WTC11 (cell line): ENCODE data around the gene OSBPL7. TPM values are rescaled to one million over a fixed set of nuclear protein-coding genes. Genes with fewer than 3 reads are reported as not detected.

Source experiments
- ATAC-seq: fragments of 200-7000 bp; cut with Tn5 transposase; 2 replicates; pipeline ENCODE4 v1.10.0; 2021; ENCODE audit warnings: mild to moderate bottlenecking, moderate library complexity
- CTCF ChIA-PET: fragments of 300-600 bp; sonication (Branson Sonifier 250); formaldehyde crosslinking; loops from one replicate; lab custom pipeline; 2021; ENCODE audit warnings: antibody characterized with exemption; lab: Charles Lee
- POLR2A ChIA-PET: fragments of 350-600 bp; sonication (Branson Sonifier 250); formaldehyde crosslinking; loops from one replicate; lab custom pipeline; 2021; ENCODE audit warnings: antibody characterized with exemption; lab: Charles Lee
- DNase-seq: peaks from one replicate; pipeline ENCODE4 v3.0.0; 2021; ENCODE audit warnings: low spot score
- H3K27ac Mint-ChIP-seq: 2 replicates; pipeline ENCODE4 v1.8.0; 2021; ENCODE audit warnings: mixed read lengths
- H3K27me3 Mint-ChIP-seq: 2 replicates; pipeline ENCODE4 v1.8.0; 2021; ENCODE audit warnings: low read depth, mild to moderate bottlenecking, moderate library complexity, mixed read lengths
- H3K36me3 Mint-ChIP-seq: 2 replicates; pipeline ENCODE4 v1.8.0; 2021; ENCODE audit warnings: mixed read lengths
- H3K4me1 Mint-ChIP-seq: 2 replicates; pipeline ENCODE4 v1.8.0; 2022; ENCODE audit warnings: mixed read lengths
- H3K4me3 Mint-ChIP-seq: 2 replicates; pipeline ENCODE4 v1.8.0; 2021; ENCODE audit warnings: mild to moderate bottlenecking, moderate library complexity, mixed read lengths
- H3K9me3 Mint-ChIP-seq: 2 replicates; pipeline ENCODE4 v1.8.0; 2021; ENCODE audit warnings: mixed read lengths
- CREM ChIP-seq: sonication (generic); formaldehyde crosslinking; IDR thresholded peaks from 2 replicates; pipeline ENCODE4 v1.8.1; 2022; ENCODE audit warnings: mild to moderate bottlenecking, missing genetic modification reagents, moderate library complexity
- EMX1 ChIP-seq: fragments of 250-450 bp; sonication (Bioruptor Pico); IDR thresholded peaks from 2 replicates; pipeline ENCODE4 v1.8.0; 2021; ENCODE audit warnings: mild to moderate bottlenecking
- FOXP1 ChIP-seq: sonication (generic); formaldehyde crosslinking; IDR thresholded peaks from 2 replicates; pipeline ENCODE4 v1.8.0; 2022; ENCODE audit warnings: missing genetic modification reagents, mild to moderate bottlenecking, moderate library complexity, borderline replicate concordance
- GTF2I ChIP-seq: fragments of 250-450 bp; sonication (Bioruptor Pico); conservative IDR thresholded peaks from 2 replicates; pipeline ENCODE4 v1.4.0; 2021; ENCODE audit warnings: mild to moderate bottlenecking
- JAZF1 ChIP-seq: fragments of 250-450 bp; sonication (Bioruptor Pico); IDR thresholded peaks from 2 replicates; pipeline ENCODE4 v1.9.0; 2021; ENCODE audit warnings: moderate library complexity, mild to moderate bottlenecking, inconsistent platforms
- MXD4 ChIP-seq: fragments of 250-450 bp; sonication (Bioruptor Pico); IDR thresholded peaks from 2 replicates; pipeline ENCODE4 v1.8.0; 2021; ENCODE audit warnings: mild to moderate bottlenecking, moderate library complexity, borderline replicate concordance
- MYBL2 ChIP-seq: sonication (generic); formaldehyde crosslinking; IDR thresholded peaks from 2 replicates; pipeline ENCODE4 v1.8.1; 2023; ENCODE audit warnings: mild to moderate bottlenecking, moderate library complexity, missing genetic modification reagents
- NFATC4 ChIP-seq: fragments of 250-450 bp; sonication (Bioruptor Pico); IDR thresholded peaks from 2 replicates; pipeline ENCODE4 v1.9.0; 2021; ENCODE audit warnings: mild to moderate bottlenecking
- NFYB ChIP-seq: sonication (generic); formaldehyde crosslinking; conservative IDR thresholded peaks from 2 replicates; pipeline ENCODE4 v1.8.0; 2022; ENCODE audit warnings: low read depth, missing genetic modification reagents
- RORB ChIP-seq: fragments of 250-450 bp; sonication (Bioruptor Pico); IDR thresholded peaks from 2 replicates; pipeline ENCODE4 v1.9.0; 2021; ENCODE audit warnings: mild to moderate bottlenecking
- TCF7 ChIP-seq: sonication (generic); formaldehyde crosslinking; IDR thresholded peaks from 2 replicates; pipeline ENCODE4 v1.8.0; 2022; ENCODE audit warnings: mild to moderate bottlenecking, low read depth, missing genetic modification reagents, moderate library complexity
- TEAD1 ChIP-seq: sonication (generic); formaldehyde crosslinking; IDR thresholded peaks from 2 replicates; pipeline ENCODE4 v1.8.0; 2022; ENCODE audit warnings: mild to moderate bottlenecking, missing genetic modification reagents
- ZNF121 ChIP-seq: sonication (generic); formaldehyde crosslinking; IDR thresholded peaks from 2 replicates; pipeline ENCODE4 v1.8.0; 2023; ENCODE audit warnings: missing genetic modification reagents
- ZNF138 ChIP-seq: sonication (generic); formaldehyde crosslinking; conservative IDR thresholded peaks from 2 replicates; pipeline ENCODE4 v1.8.1; 2022; ENCODE audit warnings: mild to moderate bottlenecking, moderate library complexity, missing genetic modification reagents
- ZNF317 ChIP-seq: sonication (generic); formaldehyde crosslinking; IDR thresholded peaks from 2 replicates; pipeline ENCODE4 v1.8.1; 2023; ENCODE audit warnings: low read depth, mild to moderate bottlenecking, moderate library complexity, missing genetic modification reagents, borderline replicate concordance
- total RNA-seq: library from RNA; stranded (reverse); gene quantifications from 3 replicates; pipeline ENCODE4 v1.2.3, GENCODE V29; 2021
- TF ChIP-seq, protein P1 (sequence below): sonication (generic); formaldehyde crosslinking; IDR thresholded peaks from 2 replicates; pipeline ENCODE4 v1.8.1; 2022; ENCODE audit warnings: missing genetic modification reagents, borderline replicate concordance
- TF ChIP-seq, protein P2 (sequence below): fragments of 250-450 bp; sonication (Bioruptor Pico); IDR thresholded peaks from 2 replicates; pipeline ENCODE4 v1.9.0; 2021; ENCODE audit warnings: mild to moderate bottlenecking
- TF ChIP-seq, protein P3 (sequence below): sonication (generic); formaldehyde crosslinking; IDR thresholded peaks from 2 replicates; pipeline ENCODE4 v1.8.1; 2023; ENCODE audit warnings: mild to moderate bottlenecking, missing genetic modification reagents, moderate library complexity
- TF ChIP-seq, protein P4 (sequence below): fragments of 200-600 bp; IDR thresholded peaks from 2 replicates; pipeline ENCODE4 v1.8.0; 2022; ENCODE audit warnings: antibody characterized with exemption
- TF ChIP-seq, protein P5 (sequence below): sonication (generic); formaldehyde crosslinking; IDR thresholded peaks from 2 replicates; pipeline ENCODE4 v1.8.0; 2023; ENCODE audit warnings: mild to moderate bottlenecking, missing genetic modification reagents
- TF ChIP-seq, protein P6 (sequence below): sonication (generic); formaldehyde crosslinking; IDR thresholded peaks from 2 replicates; pipeline ENCODE4 v1.8.1; 2022; ENCODE audit warnings: mild to moderate bottlenecking, missing genetic modification reagents, moderate library complexity, borderline replicate concordance
- TF ChIP-seq, protein P7 (sequence below): sonication (generic); formaldehyde crosslinking; IDR thresholded peaks from 2 replicates; pipeline ENCODE4 v1.8.1; 2022; ENCODE audit warnings: low read depth, mild to moderate bottlenecking, moderate library complexity, missing genetic modification reagents, borderline replicate concordance

The OSBPL7 gene
- total RNA-seq, 1 experiment from 2014 or later, result 13.5 TPM

DNA sequence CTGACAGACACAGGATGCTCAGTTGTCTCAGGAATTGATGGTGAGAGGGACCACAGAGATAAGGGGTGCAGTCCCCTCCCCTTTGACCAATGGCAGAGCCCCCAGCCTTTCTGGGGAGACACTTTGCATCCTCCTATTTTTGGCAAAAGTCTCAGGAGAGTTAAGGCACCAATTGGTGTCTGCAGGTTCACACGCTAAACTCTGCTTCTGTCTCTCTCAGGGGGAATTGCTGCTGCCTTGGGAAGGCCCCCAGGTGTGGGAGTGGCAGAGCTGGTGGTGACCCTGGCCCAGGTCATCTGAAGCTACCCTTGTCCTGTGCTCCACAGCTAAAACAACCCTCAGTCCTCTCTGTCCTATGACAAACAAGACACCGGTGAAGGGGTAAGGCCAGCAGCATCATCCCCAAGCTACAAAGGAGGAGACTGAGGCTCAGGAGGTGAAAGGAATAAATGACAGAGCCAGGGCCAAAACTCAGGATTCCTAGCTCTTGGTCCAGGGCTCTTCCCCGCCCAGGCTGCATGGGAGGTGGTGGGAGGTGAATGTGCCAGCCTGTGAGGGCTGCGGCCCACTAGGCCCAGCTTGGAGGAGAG is 20.3 kb downstream of the OSBPL7 start (continued):
- TF ChIP-seq, protein P1, sequence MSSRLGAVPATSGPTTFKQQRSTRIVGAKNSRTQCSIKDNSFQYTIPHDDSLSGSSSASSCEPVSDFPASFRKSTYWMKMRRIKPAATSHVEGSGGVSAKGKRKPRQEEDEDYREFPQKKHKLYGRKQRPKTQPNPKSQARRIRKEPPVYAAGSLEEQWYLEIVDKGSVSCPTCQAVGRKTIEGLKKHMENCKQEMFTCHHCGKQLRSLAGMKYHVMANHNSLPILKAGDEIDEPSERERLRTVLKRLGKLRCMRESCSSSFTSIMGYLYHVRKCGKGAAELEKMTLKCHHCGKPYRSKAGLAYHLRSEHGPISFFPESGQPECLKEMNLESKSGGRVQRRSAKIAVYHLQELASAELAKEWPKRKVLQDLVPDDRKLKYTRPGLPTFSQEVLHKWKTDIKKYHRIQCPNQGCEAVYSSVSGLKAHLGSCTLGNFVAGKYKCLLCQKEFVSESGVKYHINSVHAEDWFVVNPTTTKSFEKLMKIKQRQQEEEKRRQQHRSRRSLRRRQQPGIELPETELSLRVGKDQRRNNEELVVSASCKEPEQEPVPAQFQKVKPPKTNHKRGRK (CRISPR knock-in tag), result no peak
- TF ChIP-seq ZNF138 (CRISPR knock-in tag) (no peak), EMX1 (no peak), GTF2I (no peak), MXD4 (no peak), NFYB (CRISPR knock-in tag) (no peak), TCF7 (CRISPR knock-in tag) (no peak), NFATC4 (no peak)

DNA sequence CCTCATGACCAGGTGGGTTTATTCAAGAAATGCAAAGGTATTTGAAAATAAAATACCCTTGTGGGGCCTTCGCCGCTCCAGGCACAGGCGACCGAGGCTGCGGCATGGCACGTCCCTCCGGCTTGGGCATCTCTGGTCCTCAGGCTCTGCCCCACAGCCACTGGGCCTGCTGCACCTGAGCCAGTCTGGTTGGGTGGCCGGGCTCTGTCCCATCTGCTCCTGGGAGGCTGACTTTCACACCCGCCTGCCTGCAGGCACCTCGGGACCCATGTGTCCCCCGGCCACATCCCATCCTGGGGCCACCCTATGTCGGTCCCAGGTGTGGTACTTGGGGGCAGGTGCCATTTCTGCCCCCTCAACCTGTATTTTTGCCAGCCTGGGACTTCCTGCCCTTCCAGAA is 20.9 kb downstream of the OSBPL7 start:
- ATAC-seq (no peak), DNase-seq (peak; percentile 10)
- H3K36me3 Mint-ChIP-seq, result no peaks in the 10 kb centered on the region
- ChIA-PET POLR2A (no interaction called here), CTCF (interaction anchor here (1.7 kb wide), 2 partner anchors 21 to 24 kb away, joined by 3 to 6 read pairs; partner anchors contain the start of gene OSBPL7)
- peaks cover 2% of the 10 kb centered on the region; the same call in 1 of the 2 replicates for H3K27me3 Mint-ChIP-seq
- no peak overlapping the region for H3K27ac Mint-ChIP-seq
- H3K4me1 Mint-ChIP-seq, result no peaks in the 10 kb centered on the region
- H3K9me3 Mint-ChIP-seq, result no peaks in the 10 kb centered on the region
- no peak overlapping the region for H3K4me3 Mint-ChIP-seq
- TF ChIP-seq, protein P2, sequence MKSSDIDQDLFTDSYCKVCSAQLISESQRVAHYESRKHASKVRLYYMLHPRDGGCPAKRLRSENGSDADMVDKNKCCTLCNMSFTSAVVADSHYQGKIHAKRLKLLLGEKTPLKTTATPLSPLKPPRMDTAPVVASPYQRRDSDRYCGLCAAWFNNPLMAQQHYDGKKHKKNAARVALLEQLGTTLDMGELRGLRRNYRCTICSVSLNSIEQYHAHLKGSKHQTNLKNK, result no peak
- TF ChIP-seq, protein P1 (CRISPR knock-in tag), result no peak
- TF ChIP-seq, protein P3, sequence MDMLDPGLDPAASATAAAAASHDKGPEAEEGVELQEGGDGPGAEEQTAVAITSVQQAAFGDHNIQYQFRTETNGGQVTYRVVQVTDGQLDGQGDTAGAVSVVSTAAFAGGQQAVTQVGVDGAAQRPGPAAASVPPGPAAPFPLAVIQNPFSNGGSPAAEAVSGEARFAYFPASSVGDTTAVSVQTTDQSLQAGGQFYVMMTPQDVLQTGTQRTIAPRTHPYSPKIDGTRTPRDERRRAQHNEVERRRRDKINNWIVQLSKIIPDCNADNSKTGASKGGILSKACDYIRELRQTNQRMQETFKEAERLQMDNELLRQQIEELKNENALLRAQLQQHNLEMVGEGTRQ (CRISPR knock-in tag), result no peak

DNA sequence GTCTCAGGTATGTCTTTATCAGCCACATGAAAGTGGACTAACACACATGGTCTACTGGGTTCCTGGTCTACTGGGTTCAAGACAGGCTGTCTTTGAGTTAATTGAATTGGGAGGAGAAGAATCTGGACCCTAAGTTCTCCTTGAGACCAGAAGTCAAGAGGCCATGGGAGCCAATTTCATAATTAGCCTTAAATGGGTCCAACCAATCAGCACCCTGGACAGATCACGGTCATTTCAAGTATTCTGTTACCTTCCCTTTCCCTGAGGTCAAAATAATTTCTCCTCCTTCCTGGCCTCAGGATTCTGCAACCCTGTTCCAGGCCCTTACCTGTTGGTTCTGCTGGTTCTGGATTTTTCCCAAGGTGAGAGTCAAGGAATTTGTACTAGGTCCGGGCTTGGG is 23.8 kb downstream of the OSBPL7 start:
- POLR2A ChIA-PET, result no interaction called here
- no peak for ATAC-seq
- H3K4me1 Mint-ChIP-seq, result no peaks in the 10 kb centered on the region
- H3K36me3 Mint-ChIP-seq, result no peaks in the 10 kb centered on the region
- DNase-seq, result peak; percentile 12
- no peak overlapping the region for H3K4me3 Mint-ChIP-seq
- H3K9me3 Mint-ChIP-seq, result no peaks in the 10 kb centered on the region
- no peak overlapping the region for H3K27ac Mint-ChIP-seq
- CTCF ChIA-PET, result interaction anchor here (0.7 to 1.2 kb wide), 2 partner anchors 34 to 155 kb away, joined by 3 to 5 read pairs; partner anchors contain the start of genes LRRC46 and MRPL10
- peaks cover 25% of the 10 kb centered on the region for H3K27me3 Mint-ChIP-seq
- TF ChIP-seq, protein P4, sequence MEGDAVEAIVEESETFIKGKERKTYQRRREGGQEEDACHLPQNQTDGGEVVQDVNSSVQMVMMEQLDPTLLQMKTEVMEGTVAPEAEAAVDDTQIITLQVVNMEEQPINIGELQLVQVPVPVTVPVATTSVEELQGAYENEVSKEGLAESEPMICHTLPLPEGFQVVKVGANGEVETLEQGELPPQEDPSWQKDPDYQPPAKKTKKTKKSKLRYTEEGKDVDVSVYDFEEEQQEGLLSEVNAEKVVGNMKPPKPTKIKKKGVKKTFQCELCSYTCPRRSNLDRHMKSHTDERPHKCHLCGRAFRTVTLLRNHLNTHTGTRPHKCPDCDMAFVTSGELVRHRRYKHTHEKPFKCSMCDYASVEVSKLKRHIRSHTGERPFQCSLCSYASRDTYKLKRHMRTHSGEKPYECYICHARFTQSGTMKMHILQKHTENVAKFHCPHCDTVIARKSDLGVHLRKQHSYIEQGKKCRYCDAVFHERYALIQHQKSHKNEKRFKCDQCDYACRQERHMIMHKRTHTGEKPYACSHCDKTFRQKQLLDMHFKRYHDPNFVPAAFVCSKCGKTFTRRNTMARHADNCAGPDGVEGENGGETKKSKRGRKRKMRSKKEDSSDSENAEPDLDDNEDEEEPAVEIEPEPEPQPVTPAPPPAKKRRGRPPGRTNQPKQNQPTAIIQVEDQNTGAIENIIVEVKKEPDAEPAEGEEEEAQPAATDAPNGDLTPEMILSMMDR, result no peak
- TF ChIP-seq, protein P5, sequence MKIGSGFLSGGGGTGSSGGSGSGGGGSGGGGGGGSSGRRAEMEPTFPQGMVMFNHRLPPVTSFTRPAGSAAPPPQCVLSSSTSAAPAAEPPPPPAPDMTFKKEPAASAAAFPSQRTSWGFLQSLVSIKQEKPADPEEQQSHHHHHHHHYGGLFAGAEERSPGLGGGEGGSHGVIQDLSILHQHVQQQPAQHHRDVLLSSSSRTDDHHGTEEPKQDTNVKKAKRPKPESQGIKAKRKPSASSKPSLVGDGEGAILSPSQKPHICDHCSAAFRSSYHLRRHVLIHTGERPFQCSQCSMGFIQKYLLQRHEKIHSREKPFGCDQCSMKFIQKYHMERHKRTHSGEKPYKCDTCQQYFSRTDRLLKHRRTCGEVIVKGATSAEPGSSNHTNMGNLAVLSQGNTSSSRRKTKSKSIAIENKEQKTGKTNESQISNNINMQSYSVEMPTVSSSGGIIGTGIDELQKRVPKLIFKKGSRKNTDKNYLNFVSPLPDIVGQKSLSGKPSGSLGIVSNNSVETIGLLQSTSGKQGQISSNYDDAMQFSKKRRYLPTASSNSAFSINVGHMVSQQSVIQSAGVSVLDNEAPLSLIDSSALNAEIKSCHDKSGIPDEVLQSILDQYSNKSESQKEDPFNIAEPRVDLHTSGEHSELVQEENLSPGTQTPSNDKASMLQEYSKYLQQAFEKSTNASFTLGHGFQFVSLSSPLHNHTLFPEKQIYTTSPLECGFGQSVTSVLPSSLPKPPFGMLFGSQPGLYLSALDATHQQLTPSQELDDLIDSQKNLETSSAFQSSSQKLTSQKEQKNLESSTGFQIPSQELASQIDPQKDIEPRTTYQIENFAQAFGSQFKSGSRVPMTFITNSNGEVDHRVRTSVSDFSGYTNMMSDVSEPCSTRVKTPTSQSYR (CRISPR knock-in tag), result no peak
- TF ChIP-seq MYBL2 (no peak), FOXP1 (CRISPR knock-in tag) (no peak), ZNF317 (CRISPR knock-in tag) (no peak), RORB (no peak), CREM (CRISPR knock-in tag) (no peak), ZNF121 (no peak), JAZF1 (CRISPR knock-in tag) (no peak), EMX1 (no peak), TEAD1 (no peak)
- TF ChIP-seq, protein P6, sequence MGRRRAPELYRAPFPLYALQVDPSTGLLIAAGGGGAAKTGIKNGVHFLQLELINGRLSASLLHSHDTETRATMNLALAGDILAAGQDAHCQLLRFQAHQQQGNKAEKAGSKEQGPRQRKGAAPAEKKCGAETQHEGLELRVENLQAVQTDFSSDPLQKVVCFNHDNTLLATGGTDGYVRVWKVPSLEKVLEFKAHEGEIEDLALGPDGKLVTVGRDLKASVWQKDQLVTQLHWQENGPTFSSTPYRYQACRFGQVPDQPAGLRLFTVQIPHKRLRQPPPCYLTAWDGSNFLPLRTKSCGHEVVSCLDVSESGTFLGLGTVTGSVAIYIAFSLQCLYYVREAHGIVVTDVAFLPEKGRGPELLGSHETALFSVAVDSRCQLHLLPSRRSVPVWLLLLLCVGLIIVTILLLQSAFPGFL (CRISPR knock-in tag), result no peak
- TF ChIP-seq, protein P7, sequence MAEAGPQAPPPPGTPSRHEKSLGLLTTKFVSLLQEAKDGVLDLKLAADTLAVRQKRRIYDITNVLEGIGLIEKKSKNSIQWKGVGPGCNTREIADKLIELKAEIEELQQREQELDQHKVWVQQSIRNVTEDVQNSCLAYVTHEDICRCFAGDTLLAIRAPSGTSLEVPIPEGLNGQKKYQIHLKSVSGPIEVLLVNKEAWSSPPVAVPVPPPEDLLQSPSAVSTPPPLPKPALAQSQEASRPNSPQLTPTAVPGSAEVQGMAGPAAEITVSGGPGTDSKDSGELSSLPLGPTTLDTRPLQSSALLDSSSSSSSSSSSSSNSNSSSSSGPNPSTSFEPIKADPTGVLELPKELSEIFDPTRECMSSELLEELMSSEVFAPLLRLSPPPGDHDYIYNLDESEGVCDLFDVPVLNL (CRISPR knock-in tag), result no peak
